ENCODE measurements around the gene SURF6. TPM values are rescaled to one million over a fixed set of nuclear protein-coding genes. Genes with fewer than 3 reads are reported as not detected.
"Not testable (repeated sequence)": the region's sequence is repeated elsewhere in the genome, so short reads cannot be mapped to it uniquely, and the experiment has no call there.

Gene SURF6
- total RNA-seq, 1 donor = 8.2 TPM

DNA sequence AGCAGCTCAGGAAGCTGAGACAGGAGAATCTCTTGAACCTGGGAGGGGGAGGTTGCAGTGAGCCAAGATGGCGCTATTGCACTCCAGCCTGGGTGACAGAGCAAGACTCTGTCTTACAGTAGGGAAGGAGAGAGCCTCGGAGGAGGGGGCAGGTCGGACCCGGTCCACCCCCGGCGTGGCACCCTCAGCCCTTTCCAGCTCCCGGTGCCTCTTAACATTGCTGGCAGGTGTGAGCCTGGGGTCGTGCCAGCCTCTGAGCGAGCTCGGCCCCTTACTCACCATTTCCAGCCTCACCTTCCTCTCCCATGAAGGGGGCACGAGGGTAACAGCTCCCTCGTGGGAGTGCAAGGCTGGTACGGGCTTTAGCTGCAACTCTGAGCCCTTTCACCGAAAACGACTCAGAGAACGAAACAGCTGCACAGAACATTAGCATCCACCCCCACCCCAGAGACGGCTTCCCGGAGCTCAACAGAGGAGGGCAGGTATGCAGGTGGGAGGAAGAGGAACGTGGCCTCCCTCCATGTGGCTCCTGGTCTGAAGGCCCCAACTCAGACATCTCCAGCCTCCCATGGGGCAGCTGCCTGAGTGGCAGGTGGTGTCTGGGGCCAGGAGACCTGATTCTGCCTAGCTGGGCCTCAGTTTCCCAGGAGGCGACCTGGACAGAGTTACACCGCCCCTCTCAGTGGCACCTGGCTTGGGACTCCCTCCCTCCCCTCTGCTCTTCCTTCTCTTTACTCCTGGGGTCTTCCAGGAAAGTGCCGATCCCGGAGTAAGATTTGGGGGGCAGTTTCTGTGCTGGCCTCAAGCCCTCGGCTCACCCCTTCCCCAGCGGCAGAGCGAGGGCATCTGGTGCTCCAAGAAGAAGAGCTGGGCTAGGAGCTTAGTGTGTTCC lies 32.5 kb downstream of the SURF6 start:
- no peak for DNase-seq (ENCODE audit: low read depth)
- TF ChIP-seq, protein P1, sequence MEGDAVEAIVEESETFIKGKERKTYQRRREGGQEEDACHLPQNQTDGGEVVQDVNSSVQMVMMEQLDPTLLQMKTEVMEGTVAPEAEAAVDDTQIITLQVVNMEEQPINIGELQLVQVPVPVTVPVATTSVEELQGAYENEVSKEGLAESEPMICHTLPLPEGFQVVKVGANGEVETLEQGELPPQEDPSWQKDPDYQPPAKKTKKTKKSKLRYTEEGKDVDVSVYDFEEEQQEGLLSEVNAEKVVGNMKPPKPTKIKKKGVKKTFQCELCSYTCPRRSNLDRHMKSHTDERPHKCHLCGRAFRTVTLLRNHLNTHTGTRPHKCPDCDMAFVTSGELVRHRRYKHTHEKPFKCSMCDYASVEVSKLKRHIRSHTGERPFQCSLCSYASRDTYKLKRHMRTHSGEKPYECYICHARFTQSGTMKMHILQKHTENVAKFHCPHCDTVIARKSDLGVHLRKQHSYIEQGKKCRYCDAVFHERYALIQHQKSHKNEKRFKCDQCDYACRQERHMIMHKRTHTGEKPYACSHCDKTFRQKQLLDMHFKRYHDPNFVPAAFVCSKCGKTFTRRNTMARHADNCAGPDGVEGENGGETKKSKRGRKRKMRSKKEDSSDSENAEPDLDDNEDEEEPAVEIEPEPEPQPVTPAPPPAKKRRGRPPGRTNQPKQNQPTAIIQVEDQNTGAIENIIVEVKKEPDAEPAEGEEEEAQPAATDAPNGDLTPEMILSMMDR (IDR thresholded peaks at IDR 0.05; ENCODE audit: insufficient read depth, low read depth, low read length) = no peak
- H3K4me3 ChIP-seq (ENCODE audit: low read depth, low read length) = no peak overlapping the region

DNA sequence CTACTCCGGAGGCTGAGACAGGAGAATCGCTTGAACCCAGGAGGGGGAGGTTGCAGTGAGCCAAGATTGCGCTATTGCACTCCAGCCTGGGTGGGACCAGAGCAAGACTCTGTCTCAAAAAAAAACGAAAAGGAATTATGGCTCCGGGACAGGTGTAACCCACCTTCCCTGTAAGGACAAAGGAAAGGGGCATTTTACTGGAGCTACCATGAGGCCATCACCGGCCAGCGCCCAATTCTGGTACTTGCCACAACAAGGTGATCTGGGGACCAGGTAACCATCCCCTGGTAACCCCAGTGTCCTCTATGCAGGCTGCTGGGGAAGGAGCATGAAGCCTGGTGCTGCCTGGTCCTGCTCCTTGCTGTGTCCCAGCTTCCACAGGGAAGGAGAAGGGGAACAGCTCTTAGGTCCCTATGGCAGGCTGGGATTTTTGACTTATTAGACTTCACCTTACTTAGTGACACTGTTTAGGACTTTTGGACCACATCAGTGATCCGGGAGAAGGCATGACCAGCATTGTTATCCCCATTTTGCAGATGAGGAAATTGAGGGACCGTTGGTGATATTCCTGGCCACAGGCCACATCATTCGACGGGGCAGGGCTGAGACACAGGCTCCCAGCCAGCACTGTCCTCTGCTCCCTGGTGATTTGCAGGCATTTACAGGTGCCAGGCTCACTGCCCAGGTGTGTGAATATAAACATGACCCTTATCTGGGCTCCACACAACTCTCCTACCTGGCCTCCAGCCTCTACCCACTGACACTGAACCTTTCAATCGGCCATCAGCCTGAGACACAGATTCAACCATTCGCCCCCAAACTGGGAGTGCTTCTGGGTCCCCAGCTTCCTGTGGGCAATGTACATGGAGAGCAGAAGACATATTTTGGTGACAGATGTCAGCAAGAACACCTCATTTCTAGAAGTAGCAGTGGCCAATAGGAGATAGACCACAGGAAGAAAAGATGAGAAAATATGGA lies 34.4 kb downstream of the SURF6 start:
- DNase-seq (ENCODE audit: low read depth) = no peak
- TF ChIP-seq, protein P1 (IDR thresholded peaks at IDR 0.05; ENCODE audit: insufficient read depth, low read depth, low read length) = no peak
- no peak overlapping the region for H3K4me3 ChIP-seq (ENCODE audit: low read depth, low read length)

GRCh38 chr9:133299996-133300395 lies 36.0 kb downstream of the SURF6 start:
- not testable (repeated sequence) for DNase-seq (ENCODE audit: low read depth)

GRCh38 chr9:133294257-133294656 lies 41.7 kb downstream of the SURF6 start:
- no peak for DNase-seq (ENCODE audit: low read depth)
- TF ChIP-seq, protein P1 (IDR thresholded peaks at IDR 0.05; ENCODE audit: insufficient read depth, low read depth, low read length) = no peak
- H3K4me3 ChIP-seq (ENCODE audit: low read depth, low read length) = no peak overlapping the region

More at GRCh38 chr9:133299996-133300395, 36.0 kb downstream of the SURF6 start:
- H3K4me3 ChIP-seq (ENCODE audit: low read depth, low read length) = not testable (repeated sequence)

- TF ChIP-seq, protein P1 (IDR thresholded peaks at IDR 0.05; ENCODE audit: insufficient read depth, low read depth, low read length) = no peak
- DNase-seq (ENCODE audit: low read depth) = no peak
- no peak overlapping the region for H3K4me3 ChIP-seq (ENCODE audit: low read depth, low read length)
Measured at GRCh38 chr9:133290751-133291302, 45.2 kb downstream of the SURF6 start.

DNA sequence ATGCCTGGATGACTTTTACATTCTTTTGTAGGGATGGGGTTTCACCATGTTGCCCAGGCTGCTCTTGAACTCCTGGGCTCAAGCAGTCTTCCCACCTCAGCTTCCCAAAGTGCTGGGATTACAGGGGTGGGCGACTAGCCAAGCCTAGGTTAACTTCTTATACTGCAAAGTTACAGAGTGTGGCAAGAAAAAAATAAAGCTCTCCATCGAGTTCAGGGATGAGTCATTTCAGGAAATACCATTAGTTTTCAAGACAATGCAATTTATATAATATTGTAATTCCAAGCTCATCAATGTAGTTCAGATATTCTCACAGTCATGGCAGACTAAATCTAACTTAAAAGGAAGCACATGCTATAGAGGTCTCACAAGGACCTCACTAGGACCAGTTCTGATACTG lies 49.5 kb downstream of the SURF6 start:
- no peak for DNase-seq (ENCODE audit: low read depth)
- H3K4me3 ChIP-seq (ENCODE audit: low read depth, low read length) = no peak overlapping the region
- TF ChIP-seq, protein P1 (IDR thresholded peaks at IDR 0.05; ENCODE audit: insufficient read depth, low read depth, low read length) = no peak
